ENCODE results near the gene RAI1.
"Not testable (repeated sequence)": the region's sequence is repeated elsewhere in the genome, so short reads cannot be mapped to it uniquely, and the experiment has no call there.

Gene RAI1, protein sequence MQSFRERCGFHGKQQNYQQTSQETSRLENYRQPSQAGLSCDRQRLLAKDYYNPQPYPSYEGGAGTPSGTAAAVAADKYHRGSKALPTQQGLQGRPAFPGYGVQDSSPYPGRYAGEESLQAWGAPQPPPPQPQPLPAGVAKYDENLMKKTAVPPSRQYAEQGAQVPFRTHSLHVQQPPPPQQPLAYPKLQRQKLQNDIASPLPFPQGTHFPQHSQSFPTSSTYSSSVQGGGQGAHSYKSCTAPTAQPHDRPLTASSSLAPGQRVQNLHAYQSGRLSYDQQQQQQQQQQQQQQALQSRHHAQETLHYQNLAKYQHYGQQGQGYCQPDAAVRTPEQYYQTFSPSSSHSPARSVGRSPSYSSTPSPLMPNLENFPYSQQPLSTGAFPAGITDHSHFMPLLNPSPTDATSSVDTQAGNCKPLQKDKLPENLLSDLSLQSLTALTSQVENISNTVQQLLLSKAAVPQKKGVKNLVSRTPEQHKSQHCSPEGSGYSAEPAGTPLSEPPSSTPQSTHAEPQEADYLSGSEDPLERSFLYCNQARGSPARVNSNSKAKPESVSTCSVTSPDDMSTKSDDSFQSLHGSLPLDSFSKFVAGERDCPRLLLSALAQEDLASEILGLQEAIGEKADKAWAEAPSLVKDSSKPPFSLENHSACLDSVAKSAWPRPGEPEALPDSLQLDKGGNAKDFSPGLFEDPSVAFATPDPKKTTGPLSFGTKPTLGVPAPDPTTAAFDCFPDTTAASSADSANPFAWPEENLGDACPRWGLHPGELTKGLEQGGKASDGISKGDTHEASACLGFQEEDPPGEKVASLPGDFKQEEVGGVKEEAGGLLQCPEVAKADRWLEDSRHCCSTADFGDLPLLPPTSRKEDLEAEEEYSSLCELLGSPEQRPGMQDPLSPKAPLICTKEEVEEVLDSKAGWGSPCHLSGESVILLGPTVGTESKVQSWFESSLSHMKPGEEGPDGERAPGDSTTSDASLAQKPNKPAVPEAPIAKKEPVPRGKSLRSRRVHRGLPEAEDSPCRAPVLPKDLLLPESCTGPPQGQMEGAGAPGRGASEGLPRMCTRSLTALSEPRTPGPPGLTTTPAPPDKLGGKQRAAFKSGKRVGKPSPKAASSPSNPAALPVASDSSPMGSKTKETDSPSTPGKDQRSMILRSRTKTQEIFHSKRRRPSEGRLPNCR (N-terminal part only)

GRCh38 chr17:17681187-17681743 is at the start of gene RAI1:
TSS of gene RAI1 (plus strand) at chr17:17681458. CDS start at chr17:17792949, 111,491 bp downstream.
- DNase-seq (ENCODE audit: low read depth): no peak

DNA sequence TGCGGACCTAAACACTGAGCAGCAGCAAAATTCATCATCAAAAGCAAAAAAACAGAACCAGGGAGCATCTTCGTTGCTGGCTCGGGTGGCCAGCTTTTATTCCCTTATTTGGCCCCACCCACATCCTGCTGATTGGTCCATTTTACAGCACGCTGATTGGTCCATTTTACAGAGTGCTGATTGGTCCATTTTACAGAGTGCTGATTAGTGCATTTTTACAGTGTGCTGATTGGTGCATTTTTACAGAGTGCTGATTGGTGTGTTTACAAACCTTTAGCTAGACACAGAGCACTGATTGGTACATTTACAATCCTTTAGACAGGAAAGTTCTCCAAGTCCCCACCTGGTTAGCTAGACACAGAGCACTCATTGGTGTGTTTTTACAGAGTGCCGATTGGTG is 48.6 kb upstream of the RAI1 start:
- not testable (repeated sequence) for DNase-seq (ENCODE audit: low read depth)

- no peak for DNase-seq (ENCODE audit: low read depth)
Observed at GRCh38 chr17:17633310-17633709, 47.9 kb upstream of the RAI1 start.

GRCh38 chr17:17635126-17635525 is 46.1 kb upstream of the RAI1 start:
- DNase-seq (ENCODE audit: low read depth): no peak

GRCh38 chr17:17635537-17636271 is 45.6 kb upstream of the RAI1 start:
- DNase-seq (ENCODE audit: low read depth): not testable (repeated sequence)

- no peak for DNase-seq (ENCODE audit: low read depth)
Observed at GRCh38 chr17:17636272-17636885, 44.9 kb upstream of the RAI1 start.

DNA sequence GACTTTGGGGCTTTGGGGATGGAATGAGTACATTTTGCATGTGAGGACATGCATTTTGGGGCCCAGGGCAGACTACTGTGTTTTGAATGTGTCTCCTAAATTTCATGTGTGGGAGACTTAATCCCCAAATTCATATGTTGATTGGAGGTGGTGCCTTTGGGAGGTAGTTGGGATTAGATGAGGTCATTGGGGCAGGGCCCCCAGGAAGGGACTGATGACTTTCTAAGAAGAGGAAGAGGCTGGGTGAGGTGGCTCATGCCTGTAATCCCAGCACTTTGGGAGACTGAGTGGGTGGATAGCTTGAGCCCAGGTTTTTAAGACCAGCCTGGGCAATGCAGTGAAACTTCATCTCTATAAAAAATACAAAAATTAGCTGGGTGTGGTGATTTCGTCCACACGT is 42.8 kb upstream of the RAI1 start:
- no peak for DNase-seq (ENCODE audit: low read depth)

GRCh38 chr17:17639661-17640270 is 41.5 kb upstream of the RAI1 start:
- not testable (repeated sequence) for DNase-seq (ENCODE audit: low read depth)

GRCh38 chr17:17641621-17642409 is 39.4 kb upstream of the RAI1 start:
- DNase-seq (ENCODE audit: low read depth): peak; percentile 47

DNA sequence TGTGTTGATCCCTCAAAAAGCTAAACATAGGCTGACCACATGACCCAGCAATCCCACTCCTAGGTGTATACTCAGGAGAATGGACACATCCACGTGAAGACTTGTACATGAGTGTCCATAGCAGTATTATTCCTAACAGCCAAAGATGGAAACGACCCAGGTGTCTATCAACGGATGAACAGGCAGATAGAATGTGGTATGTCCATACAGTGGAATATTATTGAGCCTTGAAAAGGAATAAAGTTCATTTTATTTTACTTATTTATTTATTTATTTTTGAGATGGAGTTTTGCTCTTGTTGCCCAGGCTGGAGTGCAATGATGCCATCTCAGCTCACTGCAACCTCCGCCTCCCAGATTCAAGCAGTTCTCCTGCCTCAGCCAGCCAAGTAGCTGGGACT is 36.1 kb upstream of the RAI1 start:
- DNase-seq (ENCODE audit: low read depth): not testable (repeated sequence)

- DNase-seq (ENCODE audit: low read depth): no peak
Observed at GRCh38 chr17:17645961-17646360, 35.3 kb upstream of the RAI1 start.

GRCh38 chr17:17647524-17648178 is 33.6 kb upstream of the RAI1 start:
- no peak for DNase-seq (ENCODE audit: low read depth)

GRCh38 chr17:17648762-17649161 is 32.5 kb upstream of the RAI1 start:
- DNase-seq (ENCODE audit: low read depth): no peak

- DNase-seq (ENCODE audit: low read depth): no peak
Observed at GRCh38 chr17:17650959-17651358, 30.3 kb upstream of the RAI1 start.

- DNase-seq (ENCODE audit: low read depth): no peak
Observed at GRCh38 chr17:17653343-17653742, 27.9 kb upstream of the RAI1 start.

DNA sequence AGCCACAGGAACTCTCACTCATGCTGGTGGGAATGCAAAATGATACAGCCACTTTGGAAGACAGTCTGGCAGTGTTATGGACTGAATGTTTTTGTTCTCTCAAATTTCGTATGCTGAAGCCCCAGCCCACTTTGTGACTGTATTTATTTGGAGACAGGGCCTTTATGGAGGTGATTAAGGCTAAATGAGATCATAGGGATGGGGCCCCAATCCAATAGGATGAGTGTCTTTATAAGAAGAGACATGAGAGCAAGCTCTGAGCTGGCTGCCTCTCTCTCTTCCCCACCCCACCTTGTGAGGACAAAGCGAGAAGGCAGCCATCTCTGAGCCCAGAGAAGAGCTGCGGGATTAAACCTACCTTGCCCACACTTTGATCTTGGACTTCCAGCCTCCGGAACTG is 21.9 kb upstream of the RAI1 start:
- no peak for DNase-seq (ENCODE audit: low read depth)

- no peak for DNase-seq (ENCODE audit: low read depth)
Observed at GRCh38 chr17:17661134-17661533, 20.1 kb upstream of the RAI1 start.

- no peak for DNase-seq (ENCODE audit: low read depth)
Observed at GRCh38 chr17:17661834-17662385, 19.3 kb upstream of the RAI1 start.
